GM18951 (cell line): ENCODE data around the gene IGSF9B.

ENCODE experiments used
- POLR2A ChIP-seq: IDR thresholded peaks from 4 replicates; pipeline ENCODE4 v1.6.1; 2011; ENCODE audit warnings: mild to moderate bottlenecking; ENCODE audit not compliant: insufficient read length, insufficient read depth; ENCODE audit errors: extremely low read depth
- in situ Hi-C: fragments of 300-500 bp; cut with MboI; formaldehyde crosslinking; loops from one replicate; pipeline ENCODE4 v1.12.0; 2022; ENCODE audit warnings: low sequenced_read_pairs, mixed read lengths, inconsistent platforms; ENCODE audit not compliant: unreplicated experiment

The IGSF9B gene

GRCh38 chr11:133943950-133944698 is 12.6 kb downstream of the IGSF9B start:
- in situ Hi-C loops: no loop called here
- TF ChIP-seq POLR2A: no peak

- no peak for TF ChIP-seq POLR2A
Observed at GRCh38 chr11:133942577-133942976, 14.2 kb downstream of the IGSF9B start.

GRCh38 chr11:133941546-133941945 is 15.2 kb downstream of the IGSF9B start:
- in situ Hi-C loops: no loop called here
- TF ChIP-seq POLR2A: no peak

More at GRCh38 chr11:133942577-133942976, 14.2 kb downstream of the IGSF9B start:
- in situ Hi-C loops: no loop called here

- in situ Hi-C loops: no loop called here
Observed at GRCh38 chr11:133940034-133940433, 16.7 kb downstream of the IGSF9B start.

GRCh38 chr11:133939558-133939957 is 17.2 kb downstream of the IGSF9B start:
- no peak for TF ChIP-seq POLR2A
- in situ Hi-C loops: no loop called here

More at GRCh38 chr11:133940034-133940433, 16.7 kb downstream of the IGSF9B start:
- no peak for TF ChIP-seq POLR2A

GRCh38 chr11:133938166-133938565 is 18.6 kb downstream of the IGSF9B start:
- in situ Hi-C loops: no loop called here
- no peak for TF ChIP-seq POLR2A

GRCh38 chr11:133937468-133937867 is 19.3 kb downstream of the IGSF9B start:
- TF ChIP-seq POLR2A: no peak
- in situ Hi-C loops: no loop called here

- TF ChIP-seq POLR2A: no peak
- in situ Hi-C loops: no loop called here
Observed at GRCh38 chr11:133937015-133937414, 19.8 kb downstream of the IGSF9B start.

- TF ChIP-seq POLR2A: no peak
Observed at GRCh38 chr11:133936592-133936991, 20.2 kb downstream of the IGSF9B start.

GRCh38 chr11:133936136-133936535 is 20.6 kb downstream of the IGSF9B start:
- in situ Hi-C loops: no loop called here
- no peak for TF ChIP-seq POLR2A

More at GRCh38 chr11:133936592-133936991, 20.2 kb downstream of the IGSF9B start:
- in situ Hi-C loops: no loop called here

- in situ Hi-C loops: no loop called here
- no peak for TF ChIP-seq POLR2A
Observed at GRCh38 chr11:133935551-133935910, 21.2 kb downstream of the IGSF9B start.

GRCh38 chr11:133934599-133935550 is 21.9 kb downstream of the IGSF9B start:
- no peak for TF ChIP-seq POLR2A
- in situ Hi-C loops: no loop called here

- in situ Hi-C loops: no loop called here
Observed at GRCh38 chr11:133934096-133934495, 22.7 kb downstream of the IGSF9B start.

More at GRCh38 chr11:133934096-133934495, 22.7 kb downstream of the IGSF9B start:
- no peak for TF ChIP-seq POLR2A
